Activated CD8-positive, alpha-beta T cell treated with anti-CD3 and anti-CD28 coated beads for 36 hours (primary cell): ENCODE measurements around the gene REV1. TPM values are rescaled to one million over a fixed set of nuclear protein-coding genes. Genes with fewer than 3 reads are reported as not detected.
A peak's percentile ranks its signal among the peaks of the same experiment; 100 is the strongest.

Experiments used
- ATAC-seq: fragments of 200-7000 bp; cut with Tn5 transposase; one replicate; pipeline ENCODE4 v1.10.0; 2021; ENCODE audit warnings: mild to moderate bottlenecking, moderate library complexity
- CTCF ChIA-PET: fragments of 350-600 bp; sonication (Branson Sonifier 250); formaldehyde crosslinking; loops from one replicate; lab custom pipeline; 2021; ENCODE audit warnings: antibody characterized with exemption; lab: Charles Lee
- POLR2A ChIA-PET: fragments of 350-600 bp; sonication (Branson Sonifier 250); formaldehyde crosslinking; loops from one replicate; lab custom pipeline; 2021; ENCODE audit warnings: antibody characterized with exemption; lab: Charles Lee
- DNase-seq: peaks from one replicate; pipeline ENCODE4 v3.0.0-alpha.2; 2020
- H3K27ac Mint-ChIP-seq: one replicate; pipeline ENCODE4 v1.8.0; 2021; ENCODE audit warnings: mild to moderate bottlenecking, mixed read lengths
- H3K27me3 Mint-ChIP-seq: one replicate; pipeline ENCODE4 v1.8.0; 2021; ENCODE audit warnings: mixed read lengths
- H3K36me3 Mint-ChIP-seq: one replicate; pipeline ENCODE4 v1.8.0; 2021; ENCODE audit warnings: low read depth, mixed read lengths
- H3K4me1 Mint-ChIP-seq: one replicate; pipeline ENCODE4 v1.8.0; 2021; ENCODE audit warnings: low read depth, mixed read lengths
- H3K4me3 Mint-ChIP-seq: one replicate; pipeline ENCODE4 v1.8.0; 2021; ENCODE audit warnings: mild to moderate bottlenecking, moderate library complexity, mixed read lengths
- H3K9me3 Mint-ChIP-seq: one replicate; pipeline ENCODE4 v1.8.0; 2021; ENCODE audit warnings: mixed read lengths
- CTCF ChIP-seq: fragments of 200-600 bp; IDR thresholded peaks from one replicate; pipeline ENCODE4 v1.8.0; 2022; ENCODE audit warnings: antibody characterized with exemption, mild to moderate bottlenecking
- intact Hi-C: fragments of 100-400 bp; cut with micrococcal nuclease; formaldehyde crosslinking; loops from one replicate; pipeline ENCODE4 v1.10.0; 2022
- total RNA-seq, 2 experiments: library from RNA; stranded (reverse); gene quantifications; one replicate each; pipeline ENCODE4 v1.2.3, GENCODE V29; 2021

Gene REV1
- total RNA-seq, 2 experiments from 2014 or later = 29.2 to 31.1 TPM

GRCh38 chr2:99444222-99444621 lies 45.6 kb downstream of the REV1 start:
- peaks cover 12% of the 10 kb centered on the region for H3K36me3 Mint-ChIP-seq
- TF ChIP-seq CTCF = no peak
- intact Hi-C loops = no loop called here
- ChIA-PET POLR2A (no interaction called here), CTCF (interaction anchor here (0.9 kb wide), 1 partner anchor 12 kb away, joined by 3 read pairs; no protein-coding TSS in a partner anchor)
- H3K27ac Mint-ChIP-seq = peak overlapping the region; percentile 45
- H3K27me3 Mint-ChIP-seq = no peaks in the 10 kb centered on the region
- DNase-seq (no peak), ATAC-seq (no peak)
- H3K9me3 Mint-ChIP-seq = no peaks in the 10 kb centered on the region
- H3K4me3 Mint-ChIP-seq = no peak overlapping the region
- peaks cover 19% of the 10 kb centered on the region for H3K4me1 Mint-ChIP-seq

GRCh38 chr2:99442837-99443236 lies 47.0 kb downstream of the REV1 start:
- no peaks in the 10 kb centered on the region for H3K9me3 Mint-ChIP-seq
- ChIA-PET POLR2A (no interaction called here), CTCF (no interaction called here)
- H3K36me3 Mint-ChIP-seq = peaks cover 10% of the 10 kb centered on the region
- TF ChIP-seq CTCF = no peak
- DNase-seq (no peak), ATAC-seq (no peak)
- no peak overlapping the region for H3K27ac Mint-ChIP-seq
- H3K4me3 Mint-ChIP-seq = no peak overlapping the region
- intact Hi-C loops = no loop called here
- H3K4me1 Mint-ChIP-seq = peaks cover 19% of the 10 kb centered on the region
- no peaks in the 10 kb centered on the region for H3K27me3 Mint-ChIP-seq

GRCh38 chr2:99439971-99440505 lies 49.8 kb downstream of the REV1 start:
- H3K27me3 Mint-ChIP-seq = no peaks in the 10 kb centered on the region
- no peak for ATAC-seq
- H3K4me3 Mint-ChIP-seq = no peak overlapping the region
- H3K4me1 Mint-ChIP-seq = peaks cover 11% of the 10 kb centered on the region
- no peak for DNase-seq
- no peak for TF ChIP-seq CTCF
- intact Hi-C loops = no loop called here
- peaks cover 11% of the 10 kb centered on the region for H3K36me3 Mint-ChIP-seq
- H3K9me3 Mint-ChIP-seq = no peaks in the 10 kb centered on the region
- ChIA-PET POLR2A (interaction anchor here (1.1 kb wide), 1 partner anchor 20 kb away, joined by 3 read pairs; no protein-coding TSS in a partner anchor), CTCF (no interaction called here)
- no peak overlapping the region for H3K27ac Mint-ChIP-seq

GRCh38 chr2:99436874-99437273 lies 52.9 kb downstream of the REV1 start:
- Mint-ChIP-seq H3K4me1 (no peaks in the 10 kb centered on the region), H3K36me3 (peaks cover 10% of the 10 kb centered on the region), H3K27ac (no peak overlapping the region), H3K4me3 (no peak overlapping the region), H3K9me3 (no peaks in the 10 kb centered on the region), H3K27me3 (no peaks in the 10 kb centered on the region)
- intact Hi-C loops = no loop called here
- ChIA-PET CTCF (interaction anchor here (1.2 kb wide), 1 partner anchor 53 kb away, joined by 3 read pairs; the partner anchor contains the start of gene REV1), POLR2A (interaction anchor here (1.1 kb wide), 1 partner anchor 27 kb away, joined by 3 read pairs; no protein-coding TSS in a partner anchor)
- ATAC-seq (no peak), DNase-seq (no peak)
- TF ChIP-seq CTCF = no peak

- no peak for ATAC-seq
- Mint-ChIP-seq H3K4me3 (no peak overlapping the region), H3K27me3 (no peaks in the 10 kb centered on the region), H3K4me1 (peaks cover 13% of the 10 kb centered on the region), H3K9me3 (no peaks in the 10 kb centered on the region), H3K36me3 (peaks cover 21% of the 10 kb centered on the region), H3K27ac (no peak overlapping the region)
- ChIA-PET POLR2A (interaction anchor here (0.8 kb wide), 1 partner anchor 96 kb away, joined by 3 read pairs; no protein-coding TSS in a partner anchor), CTCF (no interaction called here)
- intact Hi-C loops = no loop called here
- DNase-seq = no peak
- TF ChIP-seq CTCF = no peak
Observed at GRCh38 chr2:99433340-99433739, 56.5 kb downstream of the REV1 start.
